GM12874 (cell line): ENCODE measurements around the gene IL11.

Experiments
- CTCF ChIP-seq: IDR thresholded peaks from 2 replicates; pipeline ENCODE4 v1.5.1; 2011; ENCODE audit warnings: low read depth, mild to moderate bottlenecking, control low read depth, low read length, moderate library complexity; ENCODE audit not compliant: insufficient read depth

The IL11 gene

GRCh38 chr19:55348317-55349034, 21.8 kb downstream of the IL11 start:
- no peak for TF ChIP-seq CTCF

GRCh38 chr19:55347442-55348009, 22.7 kb downstream of the IL11 start:
- no peak for TF ChIP-seq CTCF

- TF ChIP-seq CTCF = no peak
These were observed 23.4 kb downstream of the IL11 start for GRCh38 chr19:55346725-55347441.

GRCh38 chr19:55345818-55346724, 24.2 kb downstream of the IL11 start:
- no peak for TF ChIP-seq CTCF

- no peak for TF ChIP-seq CTCF
These were observed 25.0 kb downstream of the IL11 start for GRCh38 chr19:55345101-55345817.

- no peak for TF ChIP-seq CTCF
These were observed 25.8 kb downstream of the IL11 start for GRCh38 chr19:55344444-55344843.
